CD4-positive, alpha-beta T cell treated with Interferon alpha-2 for 1 hour (primary cell): ENCODE results near the gene KLHL26.

ENCODE experiments used
- DNase-seq, 2 donors: peaks; one replicate each; pipeline ENCODE4 v3.0.0-alpha.2; 2020 to 2022

KLHL26 gene

GRCh38 chr19:18650021-18650390 is 13.2 kb downstream of the KLHL26 start:
- no peak for DNase-seq

- DNase-seq: no peak
These were observed 13.7 kb downstream of the KLHL26 start for GRCh38 chr19:18650468-18651041.

GRCh38 chr19:18651300-18651699 is 14.5 kb downstream of the KLHL26 start:
- DNase-seq: no peak

GRCh38 chr19:18651733-18652132 is 14.9 kb downstream of the KLHL26 start:
- no peak for DNase-seq

GRCh38 chr19:18653853-18654252 is 17.0 kb downstream of the KLHL26 start:
- no peak for DNase-seq

GRCh38 chr19:18654469-18654868 is 17.6 kb downstream of the KLHL26 start:
- no peak for DNase-seq

GRCh38 chr19:18655173-18655844 is 18.5 kb downstream of the KLHL26 start:
- DNase-seq: no peak

- DNase-seq: no peak
These were observed 19.7 kb downstream of the KLHL26 start for GRCh38 chr19:18656337-18657086.

GRCh38 chr19:18657590-18658365 is 20.9 kb downstream of the KLHL26 start:
- DNase-seq: no peak

GRCh38 chr19:18658366-18658855 is 21.6 kb downstream of the KLHL26 start:
- no peak for DNase-seq

GRCh38 chr19:18659281-18660050 is 22.6 kb downstream of the KLHL26 start:
- peak in 1 of 2 donors; percentile 26 for DNase-seq

GRCh38 chr19:18660051-18660910 is 23.5 kb downstream of the KLHL26 start:
- DNase-seq: no peak

GRCh38 chr19:18660939-18661670 is 24.3 kb downstream of the KLHL26 start:
- DNase-seq: no peak

GRCh38 chr19:18662972-18663732 is 26.3 kb downstream of the KLHL26 start:
- no peak for DNase-seq

GRCh38 chr19:18663940-18664530 is 27.2 kb downstream of the KLHL26 start:
- peak in 1 of 2 donors; percentile 15 for DNase-seq

- no peak for DNase-seq
These were observed 29.0 kb downstream of the KLHL26 start for GRCh38 chr19:18665771-18666202.

- DNase-seq: no peak
These were observed 29.5 kb downstream of the KLHL26 start for GRCh38 chr19:18666317-18666716.

GRCh38 chr19:18666784-18667183 is 30.0 kb downstream of the KLHL26 start:
- DNase-seq: no peak

- DNase-seq: no peak
These were observed 30.9 kb downstream of the KLHL26 start for GRCh38 chr19:18667531-18668251.
